Fibroblast of peridontal ligament (primary cell): ENCODE measurements around the gene AUTS2.
"Not testable (repeated sequence)": the region's sequence is repeated elsewhere in the genome, so short reads cannot be mapped to it uniquely, and the experiment has no call there.

Source experiments
- DNase-seq: peaks from one replicate; pipeline ENCODE4 v3.0.0-alpha.2; 2010; ENCODE audit errors: extremely low read depth

The AUTS2 gene

DNA sequence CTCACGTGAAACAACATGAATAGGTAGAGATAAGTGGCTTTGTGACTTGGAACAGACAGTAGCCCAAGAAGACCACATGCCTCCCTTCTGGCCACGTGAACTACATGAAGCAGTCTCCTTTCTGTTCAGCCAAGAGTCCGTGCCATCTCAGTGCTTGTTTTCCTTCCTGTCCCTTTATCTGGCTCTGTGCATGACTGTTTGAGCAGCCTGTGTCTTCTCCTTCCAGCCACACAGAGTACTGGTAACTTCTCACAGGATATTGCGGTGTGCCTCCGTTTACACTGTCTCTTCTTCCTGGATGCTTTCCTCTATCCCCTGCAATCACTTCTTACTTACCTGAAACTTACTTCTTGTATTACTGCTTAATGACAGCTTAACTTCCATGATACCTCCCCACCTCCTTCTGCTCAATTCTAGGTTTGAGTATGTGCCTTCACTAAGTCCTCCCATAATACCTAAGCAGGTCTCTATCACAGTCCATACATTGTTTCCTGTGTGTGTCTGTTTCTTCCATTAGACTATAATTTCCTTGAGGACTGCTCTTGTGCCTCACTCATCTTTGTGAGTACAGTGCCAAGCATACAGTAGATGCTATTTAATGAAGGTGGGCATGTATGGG, 748.7 kb downstream of the AUTS2 start:
- no peak for DNase-seq

DNA sequence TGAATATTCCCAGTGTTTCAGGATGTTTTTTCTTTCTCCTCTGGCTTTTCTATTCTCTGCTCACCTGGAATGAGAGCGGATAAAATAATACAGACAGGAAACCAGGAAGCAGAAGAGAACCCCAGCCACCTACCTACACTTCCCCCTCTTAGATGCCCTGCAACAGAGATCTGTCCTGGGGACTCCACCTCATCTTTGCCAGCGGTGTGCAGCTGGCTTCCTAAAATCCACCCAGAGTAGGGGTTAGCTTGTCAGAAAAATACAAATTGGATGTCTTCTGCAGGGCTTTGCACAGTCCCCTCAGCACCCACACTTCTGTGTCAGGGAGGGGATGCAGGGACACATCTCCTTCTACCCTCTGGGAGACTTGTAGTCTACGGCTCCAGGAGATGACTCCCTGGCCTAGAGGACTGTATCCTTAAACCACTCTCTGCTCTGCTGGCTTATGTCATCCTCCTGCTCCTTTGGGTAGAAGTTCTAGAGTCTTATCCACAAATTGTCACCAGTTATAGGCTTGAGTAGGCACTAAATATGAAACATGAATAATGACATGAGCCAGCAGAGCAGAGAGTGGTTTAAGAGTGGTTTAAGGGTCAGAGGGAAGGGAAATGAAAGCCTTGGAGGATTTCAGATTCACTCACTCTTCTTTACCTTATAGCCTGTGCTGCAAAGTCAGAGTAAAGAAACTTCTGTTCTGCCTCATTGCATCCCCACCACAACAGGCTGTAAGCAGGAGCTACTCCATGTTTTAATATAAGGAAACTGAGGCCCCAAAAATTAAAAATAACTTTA, 749.4 kb downstream of the AUTS2 start:
- DNase-seq = no peak

DNA sequence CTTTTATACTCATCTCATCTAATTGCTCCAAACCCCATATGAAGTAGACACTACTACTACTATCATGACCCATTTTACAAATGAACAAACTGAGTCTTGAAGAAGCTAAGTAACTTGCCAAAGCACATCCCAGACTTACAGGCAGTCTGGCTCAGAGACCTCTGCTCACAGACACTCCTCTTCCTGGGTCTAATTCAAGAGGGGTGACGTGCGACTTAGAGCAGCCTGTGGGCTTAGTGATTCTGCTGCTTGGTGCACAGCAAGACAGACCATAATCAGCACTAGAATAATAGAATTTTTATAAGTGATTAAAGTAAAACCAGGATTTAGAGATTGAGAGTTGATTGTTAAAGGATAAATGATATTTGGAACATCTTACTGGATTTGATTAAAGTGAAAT, 750.8 kb downstream of the AUTS2 start:
- DNase-seq = no peak

DNA sequence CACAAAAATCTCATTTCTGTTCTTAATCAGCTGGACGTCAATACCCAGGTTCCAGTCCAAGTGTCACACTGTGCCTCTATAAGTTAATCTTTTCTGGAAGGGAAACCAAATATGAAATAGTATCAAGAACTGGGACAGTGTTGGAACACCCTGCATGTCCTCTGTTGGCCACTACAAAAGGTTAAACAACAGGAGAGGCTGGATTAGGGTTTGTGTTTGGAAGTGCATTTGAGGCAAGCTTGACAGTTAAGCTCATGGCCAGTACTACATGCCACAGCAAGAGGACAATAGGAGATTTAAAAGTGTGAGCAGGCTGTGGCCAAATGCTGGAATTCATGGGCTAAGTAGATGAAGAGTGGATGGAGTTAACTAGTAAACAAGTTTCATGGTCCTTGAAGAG, 751.5 kb downstream of the AUTS2 start:
- DNase-seq = no peak

DNA sequence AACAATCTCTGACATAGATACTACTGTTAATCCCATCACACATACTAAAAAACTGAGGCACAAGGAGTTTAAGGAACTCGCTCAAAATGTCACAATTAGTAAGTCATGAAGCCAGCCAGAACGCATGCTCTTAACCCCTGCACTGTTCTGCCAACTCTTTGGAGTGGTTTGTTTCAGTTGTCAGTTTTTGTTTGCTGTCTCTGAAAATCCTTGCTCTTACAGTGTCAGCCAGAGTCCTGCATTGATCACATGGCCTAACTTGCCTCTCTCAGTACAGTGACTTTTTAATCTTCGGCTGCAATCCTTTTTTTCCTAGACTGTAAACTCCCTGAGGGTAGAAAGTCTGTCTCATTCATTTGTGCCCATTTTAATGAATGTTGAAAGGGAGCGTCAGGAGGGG, 753.8 kb downstream of the AUTS2 start:
- no peak for DNase-seq

DNA sequence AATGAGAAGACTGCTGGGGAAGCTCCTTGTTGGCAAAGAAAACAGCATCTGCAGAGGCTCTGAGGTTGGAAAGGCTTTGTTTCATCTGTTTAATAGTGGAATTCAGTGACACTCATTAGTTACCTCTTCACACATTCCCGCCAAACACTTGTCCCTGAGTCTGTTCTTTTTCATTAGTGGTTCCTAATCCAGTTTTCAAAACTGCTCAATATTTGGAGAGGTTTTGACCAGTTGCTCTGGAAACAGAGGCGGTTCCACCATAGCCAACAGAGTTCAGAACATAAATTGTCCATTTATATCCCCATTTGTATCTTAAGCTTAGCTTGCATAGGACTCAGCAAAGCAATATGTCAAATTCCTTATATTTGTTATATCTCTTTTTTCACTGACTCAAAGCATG, 754.6 kb downstream of the AUTS2 start:
- no peak for DNase-seq

DNA sequence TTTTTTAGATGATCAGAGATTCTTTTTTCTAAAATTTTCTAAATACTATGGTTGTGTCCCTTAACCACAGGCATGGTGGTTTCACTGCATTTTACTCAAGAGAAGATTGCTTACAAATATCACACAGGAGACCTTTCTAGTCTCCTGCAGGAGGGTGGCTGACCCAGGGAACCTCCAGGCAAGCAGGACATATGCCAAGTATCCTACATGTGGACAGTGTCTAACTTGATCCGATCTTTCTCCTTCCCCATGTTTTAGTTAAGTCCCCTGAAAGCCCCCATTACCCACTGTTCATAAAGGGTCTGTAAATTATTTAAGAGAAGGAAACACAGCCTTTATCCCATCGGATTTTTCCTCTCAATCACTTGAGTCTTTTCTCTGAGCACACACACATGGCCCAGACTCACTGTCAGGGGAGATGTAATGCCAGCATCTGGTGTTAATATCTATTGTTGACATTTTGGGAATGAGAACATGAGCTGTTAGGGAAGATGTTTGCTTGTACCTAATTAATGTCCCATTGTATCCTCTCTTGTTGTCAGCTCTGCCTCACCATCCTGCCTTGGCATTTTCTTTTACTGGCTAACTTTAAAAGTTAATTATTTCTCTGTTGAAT, 755.2 kb downstream of the AUTS2 start:
- DNase-seq = peak; percentile 2

DNA sequence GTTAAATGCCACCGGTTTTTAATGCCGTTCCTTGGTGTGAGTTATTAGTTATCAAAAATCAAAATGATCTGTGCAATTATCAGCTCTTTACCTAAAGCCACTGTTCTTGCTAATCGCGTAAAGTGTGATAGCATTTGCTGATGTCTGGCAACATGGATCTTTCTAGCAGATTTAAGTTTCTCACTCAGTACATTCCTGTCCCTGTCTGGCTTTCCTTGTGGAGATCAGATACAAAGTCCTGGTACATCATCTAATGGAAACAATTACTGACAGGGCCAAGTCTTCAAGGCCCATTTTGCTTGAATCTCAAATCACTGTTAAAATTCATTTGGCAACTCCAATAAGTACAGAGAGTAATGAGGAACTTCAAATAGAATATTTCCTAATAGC, 755.7 kb downstream of the AUTS2 start:
- DNase-seq = no peak

DNA sequence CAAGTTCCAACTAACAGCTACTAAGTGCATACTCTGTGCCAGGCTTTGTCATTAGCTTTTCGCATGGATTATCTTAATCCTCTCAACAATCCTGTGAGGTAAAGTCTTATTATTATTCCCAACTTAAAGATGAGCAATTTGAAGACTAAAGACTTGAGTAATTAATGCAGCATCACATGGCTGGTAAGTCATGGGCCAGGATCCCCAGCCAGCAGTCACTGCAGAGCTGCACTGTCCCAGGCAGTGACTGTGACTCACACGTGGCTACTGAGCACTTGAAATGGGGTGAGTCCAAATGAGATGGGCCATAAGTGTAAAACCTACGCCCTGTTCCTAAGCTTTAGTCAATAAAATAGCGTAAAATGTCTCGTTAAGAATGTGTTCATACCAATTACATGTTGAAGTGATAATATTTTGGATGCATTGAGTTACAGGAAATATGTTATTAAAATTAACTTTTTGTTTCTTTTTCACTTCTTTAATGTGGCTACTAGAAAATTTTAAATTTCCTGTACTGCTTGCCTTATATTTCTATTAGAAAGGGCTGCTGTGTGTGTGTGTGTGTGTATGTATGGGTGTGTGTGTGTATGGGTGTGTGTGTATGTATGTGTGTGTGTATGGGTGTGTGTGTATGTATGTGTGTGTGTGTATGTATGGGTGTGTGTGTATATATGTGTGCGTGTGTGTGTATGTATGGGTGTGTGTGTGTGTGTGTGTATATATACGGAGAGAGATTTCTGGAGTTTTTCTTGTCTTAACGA, 756.3 kb downstream of the AUTS2 start:
- DNase-seq = no peak

DNA sequence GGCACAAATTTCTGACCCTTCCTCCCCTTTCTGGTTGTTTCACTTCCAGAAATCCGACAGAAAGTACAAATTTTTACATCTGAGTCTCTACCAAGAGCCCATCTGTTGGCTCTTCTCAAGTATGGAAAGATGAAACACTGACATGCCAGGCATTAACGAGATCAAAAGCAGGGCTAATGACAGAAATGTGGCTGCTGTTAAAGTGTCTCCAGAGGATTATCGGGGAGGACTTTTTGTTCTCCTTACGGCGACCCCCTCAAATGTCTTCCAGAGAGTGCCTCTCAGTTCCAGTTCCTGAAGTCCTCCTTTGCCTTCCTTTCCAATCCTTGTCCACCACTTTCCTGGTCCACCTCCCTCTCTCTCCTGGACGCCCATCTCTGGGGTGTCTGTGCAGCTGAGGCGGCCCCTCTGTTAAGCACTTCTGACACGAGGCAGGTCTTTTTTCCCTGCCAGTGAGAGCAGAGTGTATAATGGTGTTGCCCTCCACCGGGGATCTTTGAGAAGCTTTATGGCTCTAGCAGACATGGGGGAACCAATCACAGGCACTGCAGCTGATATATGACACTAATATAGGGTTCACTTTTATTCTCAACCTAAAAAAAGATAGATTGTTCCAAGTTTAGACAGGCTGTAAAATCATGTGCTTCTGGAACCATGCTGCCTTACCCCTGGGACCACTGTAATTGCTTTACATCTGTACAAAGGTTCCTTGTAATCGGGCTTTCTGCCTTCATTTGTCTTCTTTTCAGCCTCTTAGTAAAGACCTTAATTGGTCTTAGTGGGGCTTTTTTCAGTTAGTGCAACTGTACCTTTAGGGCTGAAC, 757.1 kb downstream of the AUTS2 start:
- DNase-seq = no peak

DNA sequence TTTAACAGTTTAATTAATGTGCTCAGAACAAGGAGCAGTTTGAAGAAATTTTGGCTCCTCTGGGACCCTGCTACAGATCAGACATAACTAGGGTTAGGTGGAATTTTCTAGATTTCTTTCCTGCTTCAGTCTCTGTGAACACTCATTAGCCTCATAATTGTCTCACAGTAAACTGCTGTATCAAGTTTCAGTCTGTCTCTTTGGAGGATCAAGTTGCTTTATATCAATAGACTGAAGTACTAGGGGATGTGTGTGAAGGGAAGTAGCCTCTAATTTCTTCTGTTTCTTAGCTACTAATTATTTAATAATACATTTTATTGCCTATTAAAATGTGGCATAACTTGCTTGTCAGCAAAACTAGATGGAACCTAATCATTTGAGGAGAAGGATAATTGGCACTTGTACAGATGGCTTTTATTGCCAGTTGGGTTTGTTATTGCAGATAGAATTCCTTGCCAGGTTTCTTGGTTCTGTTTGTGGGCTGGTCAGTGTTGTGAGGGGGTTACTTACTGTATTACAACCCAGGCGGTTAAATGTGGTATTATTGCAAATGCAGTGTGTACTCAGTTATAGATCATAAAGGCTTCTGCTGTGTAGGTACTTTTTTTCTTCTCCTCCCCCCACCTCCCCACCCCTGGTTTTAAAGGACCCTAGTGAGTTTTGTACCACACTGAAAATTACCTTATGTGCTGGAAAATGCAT, 758.0 kb downstream of the AUTS2 start:
- no peak for DNase-seq

DNA sequence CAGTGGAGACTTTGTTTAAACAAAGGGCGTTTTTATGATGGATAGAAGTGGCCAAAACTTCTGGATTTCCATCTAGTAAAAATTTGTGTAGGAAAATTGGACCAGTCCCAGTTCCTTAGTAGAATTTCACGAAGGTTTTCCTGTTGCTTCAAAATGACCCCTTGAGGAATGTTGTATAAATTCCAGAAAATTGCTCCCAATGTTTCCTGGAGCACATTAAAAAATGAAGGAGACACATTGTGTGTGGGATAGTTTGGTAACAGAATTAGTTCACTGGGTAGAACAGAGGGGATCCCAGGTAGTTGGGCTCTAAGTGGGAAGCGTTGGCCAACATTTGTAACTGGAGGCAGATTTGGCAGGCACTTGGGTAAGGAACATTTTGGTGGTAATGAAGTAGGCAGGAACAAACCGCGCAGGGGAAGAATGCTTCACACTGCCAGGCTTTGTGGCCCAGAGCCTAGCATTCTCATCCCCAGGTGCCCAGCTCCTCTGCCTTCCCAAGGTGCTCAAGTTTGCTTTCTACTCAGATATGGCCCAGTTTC, 758.6 kb downstream of the AUTS2 start:
- DNase-seq = no peak

DNA sequence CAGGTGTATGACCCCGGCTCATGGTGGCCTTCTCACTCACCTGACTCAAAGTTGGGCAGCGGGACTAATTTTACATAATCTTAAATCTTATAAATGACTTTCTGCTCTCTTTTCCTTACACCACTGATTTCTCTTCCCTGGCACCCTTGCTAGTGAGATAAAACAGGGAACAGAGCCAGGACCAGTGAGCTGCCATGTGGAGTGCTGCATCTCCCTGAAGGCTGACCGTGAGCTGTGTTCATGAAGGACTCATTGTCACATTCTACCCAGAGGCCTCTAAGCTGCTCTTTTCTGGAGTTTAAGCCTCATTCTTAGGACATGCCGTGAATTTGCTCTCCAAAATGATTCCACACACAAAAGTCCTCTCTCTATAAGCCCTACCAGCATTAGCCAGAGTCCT, 762.3 kb downstream of the AUTS2 start:
- DNase-seq = no peak

DNA sequence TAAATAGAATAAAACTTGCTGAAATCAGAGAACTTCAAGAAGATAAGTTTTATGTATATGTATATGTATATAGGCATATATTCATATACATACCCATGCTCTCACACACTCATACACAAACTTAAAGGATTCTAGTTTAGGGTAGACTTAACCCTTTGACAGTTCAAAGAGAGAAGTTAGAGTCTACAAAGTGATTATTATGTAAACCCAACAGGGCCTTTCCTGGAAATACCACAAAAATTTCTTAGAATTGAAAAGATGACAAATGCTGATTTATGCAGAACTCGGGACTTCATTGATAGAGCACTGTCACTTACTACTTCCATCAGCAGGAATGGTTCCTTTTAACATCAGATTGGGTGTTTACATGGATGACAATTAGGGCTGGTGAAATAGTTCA, 763.5 kb downstream of the AUTS2 start:
- DNase-seq = no peak

DNA sequence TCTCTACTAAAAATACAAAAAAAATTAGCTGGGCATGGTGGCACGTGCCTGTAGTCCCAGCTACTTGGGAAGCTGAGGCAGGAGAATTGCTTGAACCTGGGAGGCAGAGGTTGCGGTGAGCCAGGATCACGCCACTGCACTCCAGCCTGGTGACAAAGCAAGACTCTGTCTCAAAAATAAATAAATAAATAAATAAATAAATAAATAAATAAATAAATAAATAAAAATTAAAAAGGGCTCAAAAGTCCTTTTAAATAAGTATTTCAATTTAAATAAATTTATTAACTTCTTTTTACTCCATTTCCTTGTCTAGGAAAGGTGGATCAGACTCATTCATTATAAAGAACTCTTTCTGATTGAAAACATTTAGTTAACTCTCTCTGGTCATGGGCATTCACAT, 766.1 kb downstream of the AUTS2 start:
- DNase-seq = not testable (repeated sequence)

DNA sequence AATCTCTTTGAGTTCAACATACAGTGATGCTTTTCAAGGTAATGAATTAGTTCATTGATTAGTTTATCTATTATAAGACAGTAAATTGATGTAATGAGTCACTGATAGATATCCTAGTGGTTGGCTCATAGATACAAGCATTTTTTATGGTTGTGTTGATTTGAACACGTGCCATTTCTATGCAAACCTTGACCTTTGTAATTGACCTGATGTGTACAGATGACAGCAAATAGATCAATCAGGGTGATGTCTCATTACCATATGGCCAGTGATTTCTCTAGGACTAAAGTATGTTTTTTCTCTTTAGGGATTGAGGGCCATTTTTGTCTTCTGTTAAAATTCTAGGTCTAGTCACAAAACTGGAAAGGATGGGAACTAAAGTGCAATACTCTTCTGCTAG, 773.4 kb downstream of the AUTS2 start:
- no peak for DNase-seq

DNA sequence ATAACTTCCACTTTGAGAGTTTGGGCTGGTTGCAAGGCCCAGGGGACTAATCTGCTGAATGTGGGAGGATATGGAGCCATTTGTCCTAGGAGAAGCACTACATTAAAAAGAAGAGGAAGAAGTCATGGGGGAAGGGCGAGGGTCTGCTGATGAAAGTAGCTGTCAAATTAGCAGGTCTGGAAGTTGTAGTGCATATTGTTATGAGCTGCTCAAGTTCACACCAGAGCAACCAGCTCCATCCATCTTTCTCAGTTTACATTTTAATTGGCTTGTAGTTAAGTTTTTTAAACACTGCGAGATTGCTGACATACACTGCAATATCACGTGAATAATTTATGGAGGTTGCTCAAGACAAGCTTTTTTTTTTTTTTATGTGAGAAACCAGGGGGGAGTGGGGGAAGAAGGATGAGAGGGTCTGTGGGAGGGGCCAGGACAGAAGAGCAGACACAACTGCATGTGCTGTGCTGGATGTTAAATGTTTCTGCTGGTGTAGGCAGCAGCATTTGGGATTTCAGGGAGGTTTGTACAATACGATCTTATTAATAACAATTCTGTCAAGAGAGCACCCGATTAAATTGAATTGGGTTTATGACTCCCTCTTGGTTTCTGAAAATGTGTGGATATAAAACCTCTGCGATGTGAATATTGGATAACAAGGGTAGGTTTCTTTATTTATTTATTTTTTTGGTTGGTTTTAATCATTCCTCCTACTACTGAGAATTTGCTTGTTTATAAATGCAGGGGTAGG, 774.7 kb downstream of the AUTS2 start:
- DNase-seq = no peak

DNA sequence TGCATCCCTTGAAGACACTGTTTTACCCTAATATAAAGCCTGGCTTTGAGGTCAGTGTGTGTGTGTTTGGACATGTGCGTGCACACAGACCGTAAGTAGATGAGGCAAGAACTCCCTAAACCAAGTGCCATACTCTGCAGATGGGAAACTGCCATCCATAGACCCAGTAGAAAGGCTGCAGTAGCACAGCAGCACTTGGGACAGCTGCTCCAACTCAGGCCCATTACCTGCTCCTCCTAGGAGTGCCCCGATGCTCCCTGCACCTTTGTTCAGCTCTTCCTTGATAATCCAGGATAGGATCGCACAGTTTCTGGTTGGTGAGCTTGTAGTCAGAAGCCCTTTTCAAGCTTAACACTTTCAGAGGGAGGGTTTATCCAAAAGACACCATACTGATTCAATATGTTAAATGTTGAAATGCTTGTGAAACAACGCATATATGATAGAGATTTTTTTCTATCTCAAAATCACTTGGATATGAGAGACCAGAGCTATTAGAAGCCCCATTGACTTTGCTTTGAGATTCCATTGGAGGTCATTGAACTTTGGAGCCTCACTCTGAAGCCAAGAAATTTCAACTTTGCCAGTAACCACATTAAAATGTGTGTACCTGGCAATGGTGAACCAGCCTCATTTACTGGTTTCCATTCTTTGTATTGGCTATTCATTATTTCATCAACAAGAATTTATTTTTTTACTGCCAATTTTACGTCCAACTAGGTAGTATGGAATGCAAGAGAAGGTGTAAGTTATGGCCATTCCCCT, 776.7 kb downstream of the AUTS2 start:
- no peak for DNase-seq

DNA sequence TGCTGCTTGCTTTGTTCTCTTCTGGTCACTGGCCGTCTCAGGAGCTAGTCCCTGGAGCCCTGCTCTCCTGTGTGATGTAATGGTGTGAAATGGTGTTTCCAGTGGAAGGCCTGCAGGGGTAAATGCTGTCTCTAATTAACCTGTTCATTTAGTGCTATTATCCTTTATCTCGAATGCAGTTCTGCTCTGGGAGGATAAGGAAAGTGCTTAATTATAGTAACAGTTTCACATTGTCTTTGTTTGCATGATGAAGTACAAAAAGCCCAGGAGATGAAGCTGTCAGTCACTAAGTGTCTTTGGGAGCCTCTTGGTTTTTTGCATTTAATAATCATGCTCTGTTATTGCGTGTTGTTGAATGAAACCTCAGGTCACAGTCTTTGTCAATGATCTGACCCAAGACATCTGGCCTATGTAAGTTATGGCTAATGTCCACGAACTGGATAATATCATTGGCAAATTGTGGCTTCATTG, 778.3 kb downstream of the AUTS2 start:
- no peak for DNase-seq
